HepG2 (cell line): ENCODE results near the gene SLC2A4. TPM values are rescaled to one million over a fixed set of nuclear protein-coding genes. Genes with fewer than 3 reads are reported as not detected.

ENCODE experiments used
- ARNT ChIP-seq: fragments of 450-650 bp; IDR thresholded peaks from 2 replicates; pipeline ENCODE4 v1.6.1; 2017
- BORCS8-MEF2B ChIP-seq: sonication (generic); formaldehyde crosslinking; IDR thresholded peaks from 2 replicates; pipeline ENCODE4 v1.8.0; 2022; ENCODE audit warnings: mild to moderate bottlenecking, missing genetic modification reagents
- CERS6 ChIP-seq: sonication (generic); formaldehyde crosslinking; IDR thresholded peaks from 2 replicates; pipeline ENCODE4 v1.5.0; 2020; ENCODE audit warnings: missing genetic modification reagents
- CREM ChIP-seq, 2 experiments: sonication (generic) in 1 of 2; formaldehyde crosslinking in 1 of 2; IDR thresholded peaks; 2 replicates each; pipeline versions ENCODE4 v1.4.0 to v1.6.1; 2016 to 2020; ENCODE audit warnings: antibody characterized with exemption in 1 of 2, mild to moderate bottlenecking in 1 of 2, missing genetic modification reagents in 1 of 2
- ETV6 ChIP-seq: sonication (generic); formaldehyde crosslinking; conservative IDR thresholded peaks from 2 replicates; pipeline ENCODE4 v1.4.0; 2020; ENCODE audit warnings: missing genetic modification reagents
- GABPB1 ChIP-seq: IDR thresholded peaks from 2 replicates; pipeline ENCODE4 v1.6.1; 2016; ENCODE audit warnings: mild to moderate bottlenecking, missing genetic modification reagents, moderate library complexity, missing compliant biosample characterization
- GZF1 ChIP-seq: sonication (generic); formaldehyde crosslinking; IDR thresholded peaks from 2 replicates; pipeline ENCODE4 v1.5.1; 2020; ENCODE audit warnings: mild to moderate bottlenecking, missing genetic modification reagents
- HNRNPLL ChIP-seq: fragments of 200-400 bp; formaldehyde crosslinking; IDR thresholded peaks from 2 replicates; pipeline ENCODE4 v1.6.1; 2017; ENCODE audit warnings: mild to moderate bottlenecking, low read depth, low read length; ENCODE audit not compliant: poor library complexity, severe bottlenecking
- HOXA3 ChIP-seq: sonication (generic); formaldehyde crosslinking; IDR thresholded peaks from 2 replicates; pipeline ENCODE4 v1.5.0; 2020; ENCODE audit warnings: missing genetic modification reagents
- JUN ChIP-seq: sonication (generic); formaldehyde crosslinking; IDR thresholded peaks from 2 replicates; pipeline ENCODE4 v1.4.0; 2020; ENCODE audit warnings: mild to moderate bottlenecking, missing genetic modification reagents
- KDM6A ChIP-seq: IDR thresholded peaks from 2 replicates; pipeline ENCODE4 v1.6.1; 2016; ENCODE audit warnings: low read depth
- MXD3 ChIP-seq: IDR thresholded peaks from 2 replicates; pipeline ENCODE4 v1.6.1; 2016; ENCODE audit warnings: mild to moderate bottlenecking, missing biosample characterization, missing genetic modification reagents
- NR0B2 ChIP-seq: sonication (generic); formaldehyde crosslinking; IDR thresholded peaks from 2 replicates; pipeline ENCODE4 v1.4.0; 2020; ENCODE audit warnings: mild to moderate bottlenecking, missing genetic modification reagents
- PAX8 ChIP-seq: sonication (generic); formaldehyde crosslinking; IDR thresholded peaks from 2 replicates; pipeline ENCODE4 v1.8.0; 2022; ENCODE audit warnings: mild to moderate bottlenecking, missing genetic modification reagents, borderline replicate concordance
- SCMH1 ChIP-seq: sonication (generic); formaldehyde crosslinking; IDR thresholded peaks from 2 replicates; pipeline ENCODE4 v1.9.0; 2021; ENCODE audit warnings: missing genetic modification reagents, mild to moderate bottlenecking, borderline replicate concordance
- SP2 ChIP-seq: sonication (generic); formaldehyde crosslinking; IDR thresholded peaks from 2 replicates; pipeline ENCODE4 v1.5.1; 2020; ENCODE audit warnings: mild to moderate bottlenecking, missing genetic modification reagents
- SP5 ChIP-seq: IDR thresholded peaks from 2 replicates; pipeline ENCODE4 v1.6.1; 2016; ENCODE audit warnings: low read depth, borderline replicate concordance
- ZFP36 ChIP-seq: fragments of 150-350 bp; IDR thresholded peaks from 2 replicates; pipeline ENCODE4 v1.6.1; 2018; ENCODE audit warnings: borderline replicate concordance, low read length, low read depth; ENCODE audit not compliant: partially characterized antibody
- ZNF563 ChIP-seq: sonication (generic); formaldehyde crosslinking; IDR thresholded peaks from 2 replicates; pipeline ENCODE4 v1.8.0; 2022; ENCODE audit warnings: mild to moderate bottlenecking, moderate library complexity, missing genetic modification reagents
- ZNF776 ChIP-seq: sonication (generic); formaldehyde crosslinking; IDR thresholded peaks from 2 replicates; pipeline ENCODE4 v1.4.0; 2020; ENCODE audit warnings: mild to moderate bottlenecking, missing genetic modification reagents
- ZNF800 ChIP-seq: sonication (generic); formaldehyde crosslinking; IDR thresholded peaks from 2 replicates; pipeline ENCODE4 v1.4.0; 2020; ENCODE audit warnings: missing genetic modification reagents
- ZSCAN12 ChIP-seq: sonication (generic); formaldehyde crosslinking; IDR thresholded peaks from 2 replicates; pipeline ENCODE4 v1.9.0; 2021; ENCODE audit warnings: mild to moderate bottlenecking, missing genetic modification reagents
- ZSCAN30 ChIP-seq: sonication (generic); formaldehyde crosslinking; IDR thresholded peaks from 2 replicates; pipeline ENCODE4 v1.5.0; 2020; ENCODE audit warnings: mild to moderate bottlenecking, missing genetic modification reagents
- polyA plus RNA-seq, 8 experiments: library from polyadenylated mRNA; depleted of rRNA in 3 of 8; stranded (reverse) in 7 of 8; unstranded in 1 of 8; fragments of >200 nt; fragmentation: Illumina TruSeq in 4 of 8; extraction: Trizol in 4 of 8; gene quantifications; 2 replicates each; pipeline versions ENCODE4 v1.2.1 to v1.2.3, GENCODE V29; 2011 to 2016; ENCODE audit warnings: low read depth in 4 of 8, missing spikeins in 1 of 8, mixed read lengths in 1 of 8; ENCODE audit not compliant: insufficient read depth in 1 of 8
- total RNA-seq, 5 experiments: library from RNA; depleted of rRNA; stranded (reverse); fragments of >200 nt; fragmentation: Illumina TruSeq; extraction: Trizol; gene quantifications; 2 replicates each; pipeline ENCODE4 v1.2.3, GENCODE V29; 2016; ENCODE audit warnings: low read depth in 1 of 5
- TF ChIP-seq, protein P1 (sequence below): sonication (generic); formaldehyde crosslinking; IDR thresholded peaks from 2 replicates; pipeline ENCODE4 v1.4.0; 2020; ENCODE audit warnings: missing genetic modification reagents

The SLC2A4 gene
- total and polyA plus RNA-seq, 2 of the 13 experiments (the other 11 are each of a cell fraction or from before 2014, with no cell fraction given) = 4.9 to 5.8 TPM

- TF ChIP-seq ARNT = no peak
- TF ChIP-seq, protein P1, sequence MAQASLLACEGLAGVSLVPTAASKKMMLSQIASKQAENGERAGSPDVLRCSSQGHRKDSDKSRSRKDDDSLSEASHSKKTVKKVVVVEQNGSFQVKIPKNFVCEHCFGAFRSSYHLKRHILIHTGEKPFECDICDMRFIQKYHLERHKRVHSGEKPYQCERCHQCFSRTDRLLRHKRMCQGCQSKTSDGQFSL (CRISPR knock-in tag) = 0 out of 2 replicates have a peak, but pooled peaks have one; percentile 52
- no peak for TF ChIP-seq CERS6 (CRISPR knock-in tag)
- TF ChIP-seq SP2 (CRISPR knock-in tag) = no peak; the same call in 1 of the 2 replicates
- TF ChIP-seq NR0B2 (CRISPR knock-in tag) = 0 out of 2 replicates have a peak, but pooled peaks have one; percentile 56
- TF ChIP-seq ZFP36 = no peak
- no peak for TF ChIP-seq ETV6
- no peak for TF ChIP-seq KDM6A (CRISPR knock-in tag)
- TF ChIP-seq PAX8 (CRISPR knock-in tag) = peak; percentile 50; the same call in 1 of the 2 replicates
- no peak for TF ChIP-seq SCMH1 (CRISPR knock-in tag)
- TF ChIP-seq ZSCAN30 (CRISPR knock-in tag) = no peak
- no peak for TF ChIP-seq ZNF800 (CRISPR knock-in tag)
- TF ChIP-seq ZNF563 = peak; percentile 54; the same call in 1 of the 2 replicates
- TF ChIP-seq HNRNPLL = no peak
- TF ChIP-seq GABPB1 (CRISPR knock-in tag) = peak; percentile 89
- no peak for TF ChIP-seq JUN (CRISPR knock-in tag)
- no peak; the same call in 1 of the 2 replicates for TF ChIP-seq SP5
- TF ChIP-seq ZNF776 (CRISPR knock-in tag) = no peak
- TF ChIP-seq ZSCAN12 (CRISPR knock-in tag) = no peak
- peak; percentile 30; the same call in 1 of the 2 replicates for TF ChIP-seq BORCS8-MEF2B (CRISPR knock-in tag)
- no peak for TF ChIP-seq GZF1 (CRISPR knock-in tag)
- TF ChIP-seq MXD3 = peak; percentile 75
- no peak for TF ChIP-seq HOXA3 (CRISPR knock-in tag)
- TF ChIP-seq CREM (IDR thresholded peaks at IDR 0.05) = no peak
- TF ChIP-seq CREM (CRISPR knock-in tag; IDR thresholded peaks at IDR 0.05) = no peak
These were observed 26.4 kb downstream of the SLC2A4 start (continued) for GRCh38 chr17:7307686-7308624.
